Left ventricle myocardium inferior (tissue), 1 donor: ENCODE results near the gene TRDMT1. TPM values are rescaled to one million over a fixed set of nuclear protein-coding genes. Genes with fewer than 3 reads are reported as not detected.

ENCODE experiments used
- DNase-seq: peaks from one replicate; pipeline ENCODE4 v3.0.0-alpha.2; 2020
- H3K27ac ChIP-seq: fragments of 200-600 bp; replicated peaks from 2 replicates; pipeline ENCODE4 v1.8.0; 2021
- H3K27me3 ChIP-seq: fragments of 200-600 bp; 2 replicates; pipeline ENCODE4 v1.8.0; 2021; ENCODE audit warnings: low read depth
- H3K36me3 ChIP-seq: fragments of 200-600 bp; 2 replicates; pipeline ENCODE4 v1.8.0; 2021
- H3K4me1 ChIP-seq: fragments of 200-600 bp; 2 replicates; pipeline ENCODE4 v1.8.0; 2021
- H3K4me3 ChIP-seq: fragments of 200-600 bp; 2 replicates; pipeline ENCODE4 v1.8.0; 2021; ENCODE audit warnings: mild to moderate bottlenecking, moderate library complexity
- H3K9me3 ChIP-seq: fragments of 200-600 bp; replicated peaks from 2 replicates; pipeline ENCODE4 v1.8.0; 2021
- CTCF ChIP-seq: fragments of 200-600 bp; IDR thresholded peaks from 2 replicates; pipeline ENCODE4 v1.8.0; 2021; ENCODE audit warnings: antibody characterized with exemption, mild to moderate bottlenecking, borderline replicate concordance
- intact Hi-C: fragments of 100-400 bp; cut with micrococcal nuclease; formaldehyde crosslinking; loops from one replicate; pipeline ENCODE4 v1.11.0; 2022
- total RNA-seq: library from RNA; stranded (reverse); fragmentation: NEBNext Ultra II Directional; extraction: Animal tissue kit (Norgen Biotek cat#: 25700); gene quantifications from one replicate; pipeline ENCODE4 v1.2.1, GENCODE V29; 2021
- donor health status: DM: no; HTN: yes; CAD: no; lungs with severe emphysema.

TRDMT1 gene
- total RNA-seq, 1 donor from 2014 or later = 4.0 TPM

DNA sequence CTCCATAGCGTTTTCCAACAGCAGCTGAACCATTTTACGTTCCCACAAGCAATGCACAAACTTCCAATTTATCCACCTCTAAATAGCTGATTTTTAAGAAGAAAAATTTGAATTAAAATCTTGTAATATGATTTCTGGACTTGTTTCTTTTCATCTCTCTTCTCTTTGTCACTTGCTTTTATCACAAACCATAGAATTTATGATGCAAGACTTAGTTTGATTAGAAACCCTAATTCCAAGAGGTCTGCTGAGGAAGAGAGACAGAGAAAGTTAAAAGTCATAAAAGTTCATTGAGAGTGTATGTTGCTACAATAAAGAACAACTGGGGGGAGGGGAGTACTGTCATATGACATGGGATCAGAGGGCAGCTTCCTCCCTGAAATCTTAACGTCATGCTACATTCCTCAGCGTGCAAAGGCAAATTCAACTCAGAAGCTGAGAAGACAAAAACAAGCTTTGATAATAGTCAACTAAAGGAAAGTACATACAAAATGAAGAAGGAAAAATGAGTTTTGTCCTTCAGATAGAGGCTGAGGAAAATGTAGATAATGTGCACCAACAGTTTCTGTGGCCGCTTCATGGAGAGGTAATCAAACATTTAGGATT is 53.5 kb downstream of the TRDMT1 start:
- peaks cover 3% of the 10 kb centered on the region for H3K36me3 ChIP-seq
- no peaks in the 10 kb centered on the region for H3K9me3 ChIP-seq
- H3K4me1 ChIP-seq = no peaks in the 10 kb centered on the region
- DNase-seq = no peak
- no peak overlapping the region for H3K27ac ChIP-seq
- no peak overlapping the region for H3K4me3 ChIP-seq
- intact Hi-C loops = no loop called here
- H3K27me3 ChIP-seq = no peaks in the 10 kb centered on the region
- TF ChIP-seq CTCF = no peak

DNA sequence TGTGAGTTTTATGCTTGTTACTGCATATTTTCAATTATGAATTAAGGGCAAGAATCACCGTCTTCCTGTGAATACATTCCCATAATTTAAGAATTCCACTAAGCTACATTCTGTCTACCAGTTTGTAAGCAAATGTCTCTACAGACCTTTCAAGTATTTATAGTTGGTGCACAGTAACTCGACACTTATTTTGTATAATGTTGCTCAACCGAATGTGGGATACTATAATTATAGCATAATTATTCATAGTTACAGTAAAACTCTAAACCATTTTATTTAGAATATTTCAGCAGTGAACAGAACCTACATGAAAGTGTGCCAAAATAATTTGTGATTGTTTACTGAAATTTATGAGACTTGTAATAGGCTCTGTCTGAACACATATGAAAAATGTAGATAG is 54.6 kb downstream of the TRDMT1 start:
- no peak for TF ChIP-seq CTCF
- Histone ChIP-seq H3K4me3 (no peak overlapping the region), H3K27me3 (no peaks in the 10 kb centered on the region), H3K9me3 (no peaks in the 10 kb centered on the region), H3K4me1 (no peaks in the 10 kb centered on the region), H3K27ac (no peak overlapping the region), H3K36me3 (peaks cover 3% of the 10 kb centered on the region)
- intact Hi-C loops = no loop called here
- no peak for DNase-seq

DNA sequence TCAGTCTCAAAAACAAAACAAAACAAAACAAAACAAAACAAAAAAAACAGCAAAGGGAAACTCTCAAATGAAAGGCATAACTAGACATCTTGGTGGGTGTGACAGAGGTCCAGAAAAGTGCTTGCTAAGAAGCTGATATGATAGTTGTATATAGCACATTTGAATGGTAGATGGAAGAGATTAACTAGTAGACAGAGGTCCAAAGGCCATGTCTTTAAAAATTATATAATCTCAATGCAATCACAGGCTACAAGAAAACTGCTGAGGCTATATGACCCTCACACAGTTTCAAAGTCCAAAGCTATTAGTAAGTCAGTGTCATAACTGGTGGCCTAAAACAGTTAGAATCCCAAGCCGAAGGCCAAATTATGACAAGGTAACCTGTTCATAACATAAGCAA is 56.2 kb downstream of the TRDMT1 start:
- H3K36me3 ChIP-seq = peaks cover 3% of the 10 kb centered on the region
- no peaks in the 10 kb centered on the region for H3K27me3 ChIP-seq
- no peak overlapping the region for H3K27ac ChIP-seq
- H3K4me3 ChIP-seq = no peak overlapping the region
- no peaks in the 10 kb centered on the region for H3K4me1 ChIP-seq
- H3K9me3 ChIP-seq = no peaks in the 10 kb centered on the region
- intact Hi-C loops = no loop called here
- no peak for TF ChIP-seq CTCF
- DNase-seq = no peak

DNA sequence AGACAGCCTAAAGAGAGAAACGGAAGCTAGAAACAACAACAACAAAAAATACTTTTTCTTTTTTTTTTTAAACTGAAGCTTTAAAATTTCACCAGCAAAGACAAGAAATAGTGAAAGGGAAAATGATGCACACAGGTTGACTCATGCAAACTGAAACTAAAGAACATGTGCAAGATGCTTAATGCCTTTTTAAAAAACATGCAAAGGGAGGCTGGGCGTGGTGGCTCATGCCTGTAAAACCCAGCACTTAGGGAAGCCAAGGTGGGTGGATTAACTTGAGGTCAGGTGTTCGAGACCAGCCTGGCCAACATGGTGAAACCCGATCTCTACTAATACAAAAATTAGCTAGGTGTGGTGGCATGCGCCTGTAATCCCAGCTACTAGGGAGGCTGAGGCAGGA is 56.7 kb downstream of the TRDMT1 start:
- no peak overlapping the region for H3K4me3 ChIP-seq
- no peak for DNase-seq
- no peaks in the 10 kb centered on the region for H3K9me3 ChIP-seq
- no peak overlapping the region for H3K27ac ChIP-seq
- H3K36me3 ChIP-seq = peaks cover 3% of the 10 kb centered on the region
- no peaks in the 10 kb centered on the region for H3K4me1 ChIP-seq
- intact Hi-C loops = no loop called here
- H3K27me3 ChIP-seq = no peaks in the 10 kb centered on the region
- TF ChIP-seq CTCF = no peak

DNA sequence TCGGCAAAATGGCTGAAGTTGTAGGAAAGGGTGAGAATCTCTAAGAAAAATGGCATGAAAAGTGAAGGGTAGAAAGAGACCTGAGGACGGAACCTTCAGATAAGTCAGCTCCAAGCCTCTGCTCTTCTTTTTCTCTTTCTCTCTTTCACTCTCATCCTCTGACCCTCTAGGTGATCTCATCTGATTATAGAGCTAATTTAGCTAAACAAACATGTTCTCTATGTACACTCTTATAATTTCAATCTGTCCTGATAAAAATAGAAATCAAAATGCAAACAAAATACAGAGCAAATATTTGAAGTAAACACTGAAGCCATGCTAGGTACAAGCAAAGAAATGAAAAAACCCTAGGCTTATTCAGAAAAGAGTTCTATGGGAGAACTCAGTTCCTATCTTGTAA is 57.4 kb downstream of the TRDMT1 start:
- no peak for DNase-seq
- no peaks in the 10 kb centered on the region for H3K4me1 ChIP-seq
- H3K36me3 ChIP-seq = peaks cover 3% of the 10 kb centered on the region
- H3K27me3 ChIP-seq = no peaks in the 10 kb centered on the region
- no peak overlapping the region for H3K4me3 ChIP-seq
- no peaks in the 10 kb centered on the region for H3K9me3 ChIP-seq
- no peak overlapping the region for H3K27ac ChIP-seq
- intact Hi-C loops = no loop called here
- no peak for TF ChIP-seq CTCF
